Naive thymus-derived CD8-positive, alpha-beta T cell (primary cell): ENCODE data around the gene ITPRIP. TPM values are rescaled to one million over a fixed set of nuclear protein-coding genes. Genes with fewer than 3 reads are reported as not detected.
A peak's percentile ranks its signal among the peaks of the same experiment; 100 is the strongest.

Experiments used
- ATAC-seq, 2 donors: fragments of 150-1000 bp; cut with Tn5 transposase in 1 of 2; sonication (Bioruptor Pico), chemical (Tn5 transposase) in 1 of 2; 1 replicate in 1 of 2; 2 replicates in 1 of 2; pipeline ENCODE4 v1.10.0; 2021; ENCODE audit warnings: mild to moderate bottlenecking in 2 of 2, moderate library complexity in 2 of 2
- POLR2A ChIA-PET: fragments of 350-600 bp; sonication (Branson Sonifier 250); formaldehyde crosslinking; loops from one replicate; lab custom pipeline; 2021; ENCODE audit warnings: antibody characterized with exemption; lab: Charles Lee
- DNase-seq, 10 donors: peaks; one replicate each; pipeline versions ENCODE4 v3.0.0 to v3.0.0-alpha.2; 2020 to 2022
- H3K27ac Mint-ChIP-seq, 10 donors: one replicate each; pipeline ENCODE4 v1.8.0; 2020 to 2022; ENCODE audit warnings: mild to moderate bottlenecking in 10 of 10, mixed read lengths in 10 of 10, moderate library complexity in 4 of 10, inconsistent platforms in 1 of 10
- H3K27me3 Mint-ChIP-seq, 5 donors: one replicate each; pipeline ENCODE4 v1.8.0; 2021 to 2022; ENCODE audit warnings: mixed read lengths in 5 of 5
- H3K36me3 Mint-ChIP-seq, 3 donors: one replicate each; pipeline ENCODE4 v1.8.0; 2020 to 2022; ENCODE audit warnings: mixed read lengths in 3 of 3, mild to moderate bottlenecking in 2 of 3, inconsistent platforms in 1 of 3
- H3K4me1 Mint-ChIP-seq, 4 donors: one replicate each; pipeline ENCODE4 v1.8.0; 2021 to 2022; ENCODE audit warnings: mixed read lengths in 4 of 4
- H3K4me3 Mint-ChIP-seq, 10 donors: one replicate each; pipeline ENCODE4 v1.8.0; 2020 to 2022; ENCODE audit warnings: mild to moderate bottlenecking in 10 of 10, mixed read lengths in 10 of 10, moderate library complexity in 6 of 10, inconsistent platforms in 1 of 10
- H3K9me3 Mint-ChIP-seq, 9 donors: one replicate each; pipeline ENCODE4 v1.8.0; 2020 to 2022; ENCODE audit warnings: mixed read lengths in 9 of 9, mild to moderate bottlenecking in 3 of 9, inconsistent platforms in 1 of 9, moderate library complexity in 1 of 9
- polyA plus RNA-seq, 3 donors: library from polyadenylated mRNA; unstranded; fragments of 300-500 nt; fragmentation: Illumina TruSeq; gene quantifications; one replicate each; pipeline ENCODE4 v1.2.3, GENCODE V29; 2021
- total RNA-seq, 8 experiments: library from RNA in 2 of 8; stranded (reverse) in 2 of 8; gene quantifications; one replicate each; pipeline ENCODE4 v1.2.3 and lab custom pipeline; 2021 to 2026

The ITPRIP gene
- total and polyA plus RNA-seq, 5 experiments from 2014 or later: 10.6 to 16.0 (median 15.6) TPM

DNA sequence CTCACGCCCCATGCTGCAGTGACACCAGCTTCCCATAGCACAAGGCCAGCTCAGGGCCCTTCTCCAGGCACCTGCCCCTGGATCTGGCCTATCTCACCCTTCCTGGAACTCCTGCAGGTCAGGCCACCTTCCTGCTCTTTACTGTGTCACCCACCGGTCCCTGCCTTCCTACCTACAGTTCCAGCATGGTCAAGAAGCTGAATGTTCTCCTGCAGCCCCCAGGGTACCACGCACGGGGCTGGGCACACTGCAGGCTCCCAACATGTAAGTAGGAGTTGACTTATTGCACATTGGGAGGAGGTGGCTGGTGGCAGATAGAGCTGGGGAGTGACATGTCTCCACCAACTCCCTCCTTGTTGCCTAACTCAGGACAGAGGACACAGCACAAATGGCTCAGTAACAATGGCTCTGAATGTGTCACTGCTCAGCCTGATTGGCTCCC lies 14.5 kb downstream of the ITPRIP start:
- POLR2A ChIA-PET: interaction anchor here (0.9 to 5.6 kb wide), 3 partner anchors 12 to 16 kb away, joined by 3 to 33 read pairs (median 4); no protein-coding TSS in a partner anchor
- peaks cover 65 to 100% (median 100%) of the 10 kb centered on the region in 4 donors for H3K4me1 Mint-ChIP-seq
- no peak for ATAC-seq

DNA sequence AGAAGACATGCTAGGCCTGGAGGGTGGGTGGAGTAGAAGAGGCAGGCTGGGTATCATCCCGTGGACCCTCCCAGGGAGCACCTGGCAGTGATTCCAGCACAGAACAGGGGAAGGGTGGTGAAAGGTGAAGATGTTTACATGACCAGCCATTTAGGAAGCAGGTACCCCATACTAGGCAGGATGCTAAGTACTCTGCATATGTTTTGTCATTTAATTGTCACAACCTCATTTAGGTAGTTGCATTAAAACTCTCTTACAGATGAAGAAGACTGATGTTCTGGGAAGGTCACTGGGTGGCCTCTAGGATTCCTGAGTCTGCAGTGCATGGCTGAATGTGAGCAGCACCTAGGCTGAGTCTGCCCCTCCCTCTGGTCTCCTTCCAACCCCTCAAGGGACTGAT lies 15.2 kb downstream of the ITPRIP start:
- H3K9me3 Mint-ChIP-seq: no peaks in the 10 kb centered on the region
- H3K4me3 Mint-ChIP-seq: peak overlapping the region; percentile 64 to 89 (median 85)
- peaks cover 0 to 3% (median 0%) of the 10 kb centered on the region in 3 donors for H3K36me3 Mint-ChIP-seq
- POLR2A ChIA-PET: interaction anchor here (0.9 to 5.6 kb wide), 5 partner anchors 10 to 16 kb away, joined by 3 to 33 read pairs (median 4); no protein-coding TSS in a partner anchor
- no peak for ATAC-seq
- H3K27me3 Mint-ChIP-seq: no peaks in the 10 kb centered on the region
- H3K4me1 Mint-ChIP-seq: peaks cover 61 to 100% (median 100%) of the 10 kb centered on the region in 4 donors
- peak overlapping the region; percentile 89 to 98 (median 94) for H3K27ac Mint-ChIP-seq
- no peak for DNase-seq

More for the DNA sequence above, 14.5 kb downstream of the ITPRIP start:
- H3K36me3 Mint-ChIP-seq: peaks cover 0 to 2% (median 0%) of the 10 kb centered on the region in 3 donors
- H3K27ac Mint-ChIP-seq: peak overlapping the region; percentile 84 to 98 (median 92)
- peak overlapping the region; percentile 51 to 89 (median 73) for H3K4me3 Mint-ChIP-seq
- H3K9me3 Mint-ChIP-seq: no peaks in the 10 kb centered on the region
- DNase-seq: no peak
- peaks cover 0 to under 1% (median 0%) of the 10 kb centered on the region in 5 donors for H3K27me3 Mint-ChIP-seq

DNA sequence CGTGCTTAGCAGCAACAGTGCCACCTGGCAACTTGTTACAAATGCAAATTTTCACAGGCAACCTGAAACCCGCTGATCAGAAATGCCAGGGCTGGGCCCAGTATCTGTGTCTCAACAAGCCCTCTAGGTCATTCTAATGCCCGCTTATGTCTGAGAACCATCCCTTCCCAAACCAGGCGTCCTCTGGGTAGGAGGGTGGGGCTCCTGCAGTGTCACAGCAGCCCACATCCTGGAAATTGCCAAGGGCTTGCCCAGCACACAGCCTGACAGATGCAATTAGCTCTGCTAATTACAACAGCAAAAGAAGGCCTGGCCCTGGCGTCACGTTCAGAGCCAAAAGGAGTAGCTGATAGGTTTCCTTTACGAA lies 15.9 kb downstream of the ITPRIP start:
- no peak for DNase-seq
- Mint-ChIP-seq H3K4me1 (peaks cover 61 to 100% (median 100%) of the 10 kb centered on the region in 4 donors), H3K27me3 (no peaks in the 10 kb centered on the region), H3K27ac (peak overlapping the region; percentile 89 to 98 (median 94)), H3K4me3 (peak overlapping the region; percentile 64 to 89 (median 85)), H3K36me3 (peaks cover 0 to 8% (median 0%) of the 10 kb centered on the region in 3 donors), H3K9me3 (no peaks in the 10 kb centered on the region)
- POLR2A ChIA-PET: interaction anchor here (0.9 to 3.3 kb wide), 5 partner anchors 11 to 19 kb away, joined by 3 to 14 read pairs (median 5); partner anchors contain the start of gene ITPRIP
- peak; percentile 36 to 46 for ATAC-seq

DNA sequence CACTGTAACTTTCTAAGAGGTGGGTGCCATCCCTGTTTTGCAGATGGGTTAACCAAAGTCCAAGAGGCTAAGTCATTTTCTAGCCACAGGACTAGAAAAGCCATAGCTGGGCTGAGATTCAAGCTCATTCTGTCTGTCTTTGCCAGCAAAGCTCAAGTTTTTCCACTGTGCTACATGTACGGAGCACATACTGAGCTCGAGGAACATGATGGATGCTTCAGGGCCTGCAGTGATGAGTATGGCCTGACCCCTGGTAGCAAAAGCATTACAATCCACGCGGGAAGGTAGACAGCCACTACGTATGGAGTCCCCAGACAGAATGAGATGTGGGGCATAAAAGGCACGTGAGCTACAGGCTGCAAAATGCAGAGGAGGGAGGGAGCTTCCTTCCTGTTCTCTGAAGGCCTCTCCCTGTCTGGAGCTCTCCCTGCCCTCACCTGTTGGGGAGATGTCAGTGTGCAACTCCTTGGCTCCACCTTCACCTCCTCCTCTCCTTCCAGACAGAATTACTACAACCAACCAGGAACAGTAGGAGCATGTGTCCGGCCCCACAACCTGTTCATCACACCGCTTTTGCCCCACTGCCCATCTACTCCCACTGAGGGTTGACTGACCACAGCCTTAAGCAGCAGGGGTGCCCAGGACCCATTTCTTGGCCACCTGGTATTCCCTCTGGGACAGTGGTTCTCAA lies 16.4 kb downstream of the ITPRIP start:
- peak overlapping the region; percentile 89 to 98 (median 94) for H3K27ac Mint-ChIP-seq
- H3K9me3 Mint-ChIP-seq: no peaks in the 10 kb centered on the region
- H3K4me1 Mint-ChIP-seq: peaks cover 61 to 100% (median 100%) of the 10 kb centered on the region in 4 donors
- H3K4me3 Mint-ChIP-seq: peak overlapping the region; percentile 64 to 89 (median 85)
- POLR2A ChIA-PET: interaction anchor here (0.7 to 3.3 kb wide), 6 partner anchors 13 to 28 kb away, joined by 4 to 14 read pairs (median 5); partner anchors contain the start of gene ITPRIP
- H3K36me3 Mint-ChIP-seq: peaks cover 0 to 12% (median 0%) of the 10 kb centered on the region in 3 donors
- ATAC-seq (peak; percentile 61 to 69), DNase-seq (peak in 1 of 10 donors; percentile 31)
- H3K27me3 Mint-ChIP-seq: no peaks in the 10 kb centered on the region

DNA sequence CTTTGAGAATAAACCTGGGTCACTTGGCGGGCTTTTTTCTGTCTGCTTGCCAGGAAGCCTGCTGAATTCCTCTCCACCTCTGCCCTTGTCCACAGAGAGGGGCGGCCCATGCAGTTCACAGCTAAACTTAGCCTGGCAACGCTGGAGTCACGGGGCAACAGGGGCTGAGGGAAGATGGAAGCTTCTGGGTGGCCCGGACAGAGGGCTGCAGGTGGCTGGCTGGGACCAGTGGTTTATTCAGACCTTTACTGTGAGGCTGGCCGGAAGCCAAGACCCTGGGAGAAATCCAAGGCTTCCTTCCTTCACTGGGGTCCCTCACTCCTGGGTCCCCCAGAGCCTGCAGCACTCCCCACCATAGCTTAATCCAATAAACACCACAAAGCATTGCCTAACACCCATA lies 17.0 kb downstream of the ITPRIP start:
- ATAC-seq (no peak), DNase-seq (no peak)
- Mint-ChIP-seq H3K27ac (peak overlapping the region in 7 of 10 donors; percentile 4 to 98 (median 94)), H3K4me3 (peak overlapping the region in 7 of 10 donors; percentile 72 to 89 (median 86)), H3K36me3 (peaks cover 0 to 12% (median 0%) of the 10 kb centered on the region in 3 donors), H3K27me3 (no peaks in the 10 kb centered on the region), H3K9me3 (no peaks in the 10 kb centered on the region), H3K4me1 (peaks cover 56 to 98% (median 97%) of the 10 kb centered on the region in 4 donors)
- POLR2A ChIA-PET: interaction anchor here (0.7 to 3.3 kb wide), 8 partner anchors 13 to 28 kb away, joined by 3 to 14 read pairs (median 4); partner anchors contain the start of gene ITPRIP

DNA sequence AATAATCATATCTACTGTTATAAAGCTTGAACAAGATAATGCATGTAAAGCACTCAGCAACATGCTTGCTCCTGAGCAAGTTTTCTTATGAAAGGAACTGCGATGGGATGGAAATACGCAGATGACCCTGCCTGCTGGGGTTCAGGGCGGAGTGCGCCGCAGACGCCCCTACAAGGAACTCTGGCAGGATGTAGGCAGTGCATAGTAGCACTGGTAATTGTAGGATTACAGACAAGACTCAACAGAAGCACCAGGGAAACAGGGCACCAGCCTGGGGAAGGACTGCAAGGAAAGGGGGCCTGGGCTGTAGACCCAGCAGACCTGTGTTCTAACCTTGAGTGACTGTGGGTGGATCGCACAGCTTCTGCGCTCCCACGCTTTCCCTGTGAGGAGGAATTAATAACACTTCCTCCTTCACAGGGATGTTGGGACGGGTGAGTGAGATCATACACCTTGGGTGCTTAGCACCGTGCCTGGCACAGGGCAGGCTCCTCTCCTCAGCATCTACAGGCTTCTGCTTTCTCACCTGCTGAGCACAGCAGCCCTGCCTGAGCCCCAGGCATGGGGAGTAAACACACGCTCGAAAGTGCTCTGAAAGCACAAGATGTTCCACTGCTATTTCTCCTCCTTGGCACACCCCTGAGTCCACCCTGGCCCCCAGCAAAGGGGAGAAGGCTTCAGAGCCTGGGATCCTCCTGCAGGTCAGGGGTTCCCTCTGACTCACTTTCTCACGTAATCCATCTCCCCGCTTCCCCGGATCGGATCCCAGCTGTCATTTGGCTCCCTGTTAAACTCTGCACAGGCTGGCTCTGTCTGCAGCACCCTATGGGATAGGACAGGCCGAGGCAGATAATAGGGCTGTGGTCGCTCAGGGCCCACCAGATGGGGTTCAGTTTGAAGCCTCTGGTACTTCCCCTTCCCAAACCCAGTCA lies 19.2 kb downstream of the ITPRIP start:
- H3K4me3 Mint-ChIP-seq: peak overlapping the region in 6 of 10 donors; percentile 10 to 47 (median 28)
- H3K9me3 Mint-ChIP-seq: no peaks in the 10 kb centered on the region
- DNase-seq: no peak
- H3K36me3 Mint-ChIP-seq: peaks cover 0 to 23% (median 4%) of the 10 kb centered on the region in 3 donors
- peak overlapping the region in 9 of 10 donors; percentile 37 to 83 (median 69) for H3K27ac Mint-ChIP-seq
- peaks cover 42 to 77% (median 75%) of the 10 kb centered on the region in 4 donors for H3K4me1 Mint-ChIP-seq
- POLR2A ChIA-PET: interaction anchor here (1.0 to 1.7 kb wide), 2 partner anchors 10 to 19 kb away, joined by 3 to 6 read pairs; partner anchors contain the start of gene ITPRIP
- no peaks in the 10 kb centered on the region for H3K27me3 Mint-ChIP-seq
- ATAC-seq: no peak

DNA sequence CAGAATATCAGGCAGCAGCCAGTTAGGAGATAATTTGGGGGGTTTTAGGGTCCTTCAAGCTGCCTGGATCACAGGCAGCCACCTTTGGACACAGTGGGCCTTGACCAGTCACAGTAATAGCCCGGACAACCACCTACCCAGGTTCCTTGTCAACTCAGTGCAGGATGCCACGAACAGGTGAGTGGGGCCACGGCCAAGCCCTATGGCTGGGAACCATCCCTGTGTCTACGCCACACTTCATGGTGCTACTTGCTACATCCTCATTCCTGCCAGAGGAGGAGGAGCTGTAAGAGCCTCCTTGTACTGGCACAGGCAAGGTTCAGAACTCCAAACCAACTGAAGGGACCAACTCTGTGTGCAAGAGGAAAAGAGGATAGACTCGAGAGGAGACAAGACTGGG lies 19.9 kb downstream of the ITPRIP start:
- Mint-ChIP-seq H3K27me3 (no peaks in the 10 kb centered on the region), H3K9me3 (no peaks in the 10 kb centered on the region), H3K36me3 (peaks cover 0 to 29% (median 7%) of the 10 kb centered on the region in 3 donors), H3K4me3 (no peak overlapping the region), H3K27ac (peak overlapping the region in 3 of 10 donors; percentile 46 to 83 (median 69)), H3K4me1 (peaks cover 37 to 70% (median 68%) of the 10 kb centered on the region in 4 donors)
- ATAC-seq (no peak), DNase-seq (no peak)
- POLR2A ChIA-PET: interaction anchor here (1.7 kb wide), 1 partner anchor 20 kb away, joined by 6 read pairs; the partner anchor contains the start of gene ITPRIP

DNA sequence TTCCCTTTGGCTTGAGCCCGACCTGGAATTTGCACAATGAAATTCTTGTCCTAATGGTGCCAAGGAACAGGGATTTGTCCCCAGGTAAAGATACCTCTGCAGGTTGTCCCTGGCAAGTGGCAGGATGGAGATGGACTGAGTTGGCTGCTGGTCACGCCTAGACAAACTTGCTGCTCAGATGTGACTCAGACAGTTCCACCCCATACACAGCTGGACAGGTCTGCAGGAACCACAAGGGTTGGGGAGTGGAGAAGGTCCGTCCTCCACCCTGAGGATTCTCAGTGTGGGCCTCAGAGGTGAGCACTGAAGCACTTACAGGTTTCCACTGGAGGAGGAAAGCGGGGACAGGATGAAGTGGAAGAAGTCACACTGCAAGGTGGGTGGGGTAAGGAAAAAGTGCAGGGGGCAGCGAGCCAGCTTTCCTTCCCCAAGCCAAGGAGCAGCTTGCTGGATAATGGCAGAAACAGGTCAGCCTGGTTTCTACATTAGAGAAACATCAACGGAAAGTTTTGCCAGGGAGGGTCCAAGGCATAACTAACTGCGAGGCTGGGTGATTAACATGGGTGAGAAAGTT lies 20.5 kb downstream of the ITPRIP start:
- peak overlapping the region in 1 of 10 donors; percentile 41 for H3K4me3 Mint-ChIP-seq
- no peak for ATAC-seq
- POLR2A ChIA-PET: interaction anchor here (0.8 to 1.7 kb wide), 2 partner anchors 11 to 21 kb away, joined by 3 to 6 read pairs; partner anchors contain the start of gene ITPRIP
- no peak for DNase-seq
- H3K4me1 Mint-ChIP-seq: peaks cover 37 to 69% (median 63%) of the 10 kb centered on the region in 4 donors
- no peaks in the 10 kb centered on the region for H3K9me3 Mint-ChIP-seq
- no peaks in the 10 kb centered on the region for H3K27me3 Mint-ChIP-seq
- H3K27ac Mint-ChIP-seq: peak overlapping the region in 6 of 10 donors; percentile 29 to 83 (median 67)
- H3K36me3 Mint-ChIP-seq: peaks cover 0 to 34% (median 12%) of the 10 kb centered on the region in 3 donors

DNA sequence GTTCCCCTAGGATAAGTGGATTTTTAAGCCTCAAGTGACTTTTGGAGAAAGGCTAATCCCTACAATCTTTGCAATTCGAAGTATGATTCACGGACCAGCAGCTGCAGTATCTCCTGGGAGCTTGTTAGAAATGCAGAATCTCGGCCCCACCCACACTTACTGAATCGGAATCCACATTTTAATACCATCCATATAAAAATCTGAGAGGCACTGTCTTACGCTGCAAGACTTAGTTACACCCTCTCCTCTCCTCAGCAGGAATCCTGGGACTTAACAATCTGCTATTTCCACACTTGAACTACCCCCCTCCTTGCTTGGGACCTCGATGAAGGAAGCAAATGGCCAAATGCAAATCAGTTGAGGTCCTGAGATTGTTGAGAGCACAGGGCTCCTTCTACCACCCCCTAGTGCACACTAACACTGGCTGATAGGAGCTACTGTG lies 21.0 kb downstream of the ITPRIP start:
- Mint-ChIP-seq H3K27ac (peak overlapping the region in 2 of 10 donors; percentile 66 to 83), H3K27me3 (no peaks in the 10 kb centered on the region), H3K9me3 (no peaks in the 10 kb centered on the region), H3K36me3 (peaks cover 0 to 39% (median 15%) of the 10 kb centered on the region in 3 donors), H3K4me3 (no peak overlapping the region), H3K4me1 (peaks cover 37 to 68% (median 58%) of the 10 kb centered on the region in 4 donors)
- ATAC-seq: no peak
- DNase-seq: no peak
- POLR2A ChIA-PET: interaction anchor here (0.8 kb wide), 1 partner anchor 12 kb away, joined by 3 read pairs; no protein-coding TSS in a partner anchor

DNA sequence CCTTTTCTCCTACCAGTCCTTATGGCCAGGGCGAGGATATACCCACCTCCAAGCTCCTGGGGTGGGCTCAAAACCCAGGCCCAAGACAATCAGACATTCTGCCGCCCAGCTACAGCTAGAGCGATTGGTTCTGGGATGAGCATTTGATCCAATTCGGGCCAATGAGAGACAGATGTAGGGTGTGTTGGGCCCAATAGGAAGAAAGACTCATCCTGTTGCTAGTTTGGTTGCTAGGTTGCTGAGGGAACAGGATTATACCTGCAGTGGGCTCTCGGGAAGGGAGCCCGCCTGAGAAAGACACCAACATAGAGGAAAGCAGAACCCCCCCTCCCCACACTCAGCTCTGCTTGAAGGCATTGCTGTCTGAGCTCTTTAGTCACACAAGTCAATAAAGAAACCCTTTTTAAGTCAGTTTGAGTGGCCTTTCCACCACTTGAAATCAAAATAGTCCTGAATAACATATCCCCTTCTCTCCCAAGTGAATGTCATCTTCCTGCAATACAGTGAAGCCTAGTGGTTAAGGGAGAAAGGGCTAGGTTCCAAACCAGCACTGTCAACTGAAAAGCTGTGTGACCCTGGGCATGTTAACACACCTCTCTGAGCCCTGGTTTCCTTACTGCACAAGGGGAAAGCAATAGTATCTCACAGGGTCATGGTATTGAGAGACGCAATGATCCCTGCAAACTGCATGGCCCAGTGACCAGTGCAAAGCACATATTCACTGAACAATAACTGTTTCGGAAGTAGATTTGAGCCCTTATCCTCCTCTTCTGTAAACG lies 21.8 kb downstream of the ITPRIP start:
- POLR2A ChIA-PET: interaction anchor here (1.0 kb wide), 1 partner anchor 22 kb away, joined by 3 read pairs; the partner anchor contains the start of gene ITPRIP
- Mint-ChIP-seq H3K9me3 (no peaks in the 10 kb centered on the region), H3K4me1 (peaks cover 33 to 61% (median 53%) of the 10 kb centered on the region in 4 donors), H3K4me3 (no peak overlapping the region), H3K36me3 (peaks cover 0 to 43% (median 18%) of the 10 kb centered on the region in 3 donors), H3K27ac (peak overlapping the region in 2 of 10 donors; percentile 66 to 83), H3K27me3 (no peaks in the 10 kb centered on the region)
- ATAC-seq (no peak), DNase-seq (no peak)
